Liver (tissue), 3 donors: ENCODE results near the gene TGFBR3L.

Experiments
- RAD21 ChIP-seq, 2 donors: IDR thresholded peaks; 2 replicates each; pipeline ENCODE4 v1.6.1; 2016; ENCODE audit warnings: antibody characterized with exemption in 2 of 2, mild to moderate bottlenecking in 2 of 2
- SP1 ChIP-seq: IDR thresholded peaks from 2 replicates; pipeline ENCODE4 v1.6.1; 2018; ENCODE audit warnings: antibody characterized with exemption, mild to moderate bottlenecking
- TAF1 ChIP-seq: conservative IDR thresholded peaks from 2 replicates; pipeline ENCODE4 v1.6.1; 2016; ENCODE audit warnings: antibody characterized with exemption, mild to moderate bottlenecking
- TF ChIP-seq, protein P1 (sequence below): fragments of 150-350 bp; IDR thresholded peaks from 2 replicates; pipeline ENCODE4 v1.5.1; 2017; ENCODE audit warnings: improper control_type of control experiment, low read depth, low read length; ENCODE audit not compliant: missing input control
- TF ChIP-seq, protein P2 (sequence below): IDR thresholded peaks from 2 replicates; pipeline ENCODE4 v1.6.1; 2016; ENCODE audit warnings: antibody characterized with exemption
- TF ChIP-seq, protein P3 (sequence below): IDR thresholded peaks from 2 replicates; pipeline ENCODE4 v1.6.1; 2016; ENCODE audit warnings: antibody characterized with exemption
- donor health status: healthy.
- donor health status: healthy.

DNA sequence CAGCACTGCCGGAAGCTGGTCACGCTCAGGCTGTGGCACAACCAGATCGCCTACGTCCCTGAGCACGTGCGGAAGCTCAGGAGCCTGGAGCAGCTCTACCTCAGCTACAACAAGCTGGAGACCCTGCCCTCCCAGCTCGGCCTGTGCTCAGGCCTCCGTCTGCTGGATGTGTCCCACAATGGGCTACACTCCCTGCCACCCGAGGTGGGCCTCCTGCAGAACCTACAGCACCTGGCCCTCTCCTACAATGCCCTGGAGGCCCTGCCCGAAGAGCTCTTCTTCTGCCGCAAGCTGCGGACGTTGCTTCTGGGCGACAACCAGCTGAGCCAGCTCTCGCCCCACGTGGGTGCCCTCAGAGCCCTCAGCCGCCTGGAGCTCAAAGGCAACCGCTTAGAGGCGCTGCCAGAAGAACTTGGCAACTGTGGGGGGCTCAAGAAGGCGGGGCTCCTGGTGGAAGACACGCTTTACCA, 14.2 kb upstream of the TGFBR3L start:
- TF ChIP-seq, protein P1, sequence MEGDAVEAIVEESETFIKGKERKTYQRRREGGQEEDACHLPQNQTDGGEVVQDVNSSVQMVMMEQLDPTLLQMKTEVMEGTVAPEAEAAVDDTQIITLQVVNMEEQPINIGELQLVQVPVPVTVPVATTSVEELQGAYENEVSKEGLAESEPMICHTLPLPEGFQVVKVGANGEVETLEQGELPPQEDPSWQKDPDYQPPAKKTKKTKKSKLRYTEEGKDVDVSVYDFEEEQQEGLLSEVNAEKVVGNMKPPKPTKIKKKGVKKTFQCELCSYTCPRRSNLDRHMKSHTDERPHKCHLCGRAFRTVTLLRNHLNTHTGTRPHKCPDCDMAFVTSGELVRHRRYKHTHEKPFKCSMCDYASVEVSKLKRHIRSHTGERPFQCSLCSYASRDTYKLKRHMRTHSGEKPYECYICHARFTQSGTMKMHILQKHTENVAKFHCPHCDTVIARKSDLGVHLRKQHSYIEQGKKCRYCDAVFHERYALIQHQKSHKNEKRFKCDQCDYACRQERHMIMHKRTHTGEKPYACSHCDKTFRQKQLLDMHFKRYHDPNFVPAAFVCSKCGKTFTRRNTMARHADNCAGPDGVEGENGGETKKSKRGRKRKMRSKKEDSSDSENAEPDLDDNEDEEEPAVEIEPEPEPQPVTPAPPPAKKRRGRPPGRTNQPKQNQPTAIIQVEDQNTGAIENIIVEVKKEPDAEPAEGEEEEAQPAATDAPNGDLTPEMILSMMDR = no peak
- TF ChIP-seq, protein P2, sequence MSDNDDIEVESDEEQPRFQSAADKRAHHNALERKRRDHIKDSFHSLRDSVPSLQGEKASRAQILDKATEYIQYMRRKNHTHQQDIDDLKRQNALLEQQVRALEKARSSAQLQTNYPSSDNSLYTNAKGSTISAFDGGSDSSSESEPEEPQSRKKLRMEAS = no peak
- TF ChIP-seq SP1 (no peak), TAF1 (no peak), RAD21 (IDR thresholded peaks at IDR 0.05) (no peak)
- TF ChIP-seq, protein P3, sequence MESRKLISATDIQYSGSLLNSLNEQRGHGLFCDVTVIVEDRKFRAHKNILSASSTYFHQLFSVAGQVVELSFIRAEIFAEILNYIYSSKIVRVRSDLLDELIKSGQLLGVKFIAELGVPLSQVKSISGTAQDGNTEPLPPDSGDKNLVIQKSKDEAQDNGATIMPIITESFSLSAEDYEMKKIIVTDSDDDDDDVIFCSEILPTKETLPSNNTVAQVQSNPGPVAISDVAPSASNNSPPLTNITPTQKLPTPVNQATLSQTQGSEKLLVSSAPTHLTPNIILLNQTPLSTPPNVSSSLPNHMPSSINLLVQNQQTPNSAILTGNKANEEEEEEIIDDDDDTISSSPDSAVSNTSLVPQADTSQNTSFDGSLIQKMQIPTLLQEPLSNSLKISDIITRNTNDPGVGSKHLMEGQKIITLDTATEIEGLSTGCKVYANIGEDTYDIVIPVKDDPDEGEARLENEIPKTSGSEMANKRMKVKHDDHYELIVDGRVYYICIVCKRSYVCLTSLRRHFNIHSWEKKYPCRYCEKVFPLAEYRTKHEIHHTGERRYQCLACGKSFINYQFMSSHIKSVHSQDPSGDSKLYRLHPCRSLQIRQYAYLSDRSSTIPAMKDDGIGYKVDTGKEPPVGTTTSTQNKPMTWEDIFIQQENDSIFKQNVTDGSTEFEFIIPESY = no peak
